ENCODE results near the gene BBS1.
"Not testable (repeated sequence)": the region's sequence is repeated elsewhere in the genome, so short reads cannot be mapped to it uniquely, and the experiment has no call there.

The BBS1 gene

DNA sequence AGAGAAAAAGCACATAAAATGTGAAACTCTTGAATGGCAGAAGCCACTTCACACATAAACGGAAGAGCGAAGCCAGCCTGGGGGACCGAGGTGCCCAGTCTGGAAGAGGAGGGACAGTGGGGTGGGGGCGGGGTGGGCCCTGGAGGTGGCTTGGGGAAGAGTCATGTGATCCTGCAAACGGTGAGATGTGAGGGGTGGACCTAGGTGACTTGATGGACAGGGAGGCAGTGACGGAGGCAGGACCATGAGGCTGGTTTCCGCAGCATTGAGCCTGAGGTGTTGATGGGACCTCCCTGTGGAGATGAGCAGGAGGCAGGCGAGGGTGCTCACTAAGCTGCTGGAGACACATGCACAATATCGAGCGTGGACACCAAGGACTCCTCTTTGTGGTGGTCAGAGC is 18.6 kb downstream of the BBS1 start:
- DNase-seq, result no peak

DNA sequence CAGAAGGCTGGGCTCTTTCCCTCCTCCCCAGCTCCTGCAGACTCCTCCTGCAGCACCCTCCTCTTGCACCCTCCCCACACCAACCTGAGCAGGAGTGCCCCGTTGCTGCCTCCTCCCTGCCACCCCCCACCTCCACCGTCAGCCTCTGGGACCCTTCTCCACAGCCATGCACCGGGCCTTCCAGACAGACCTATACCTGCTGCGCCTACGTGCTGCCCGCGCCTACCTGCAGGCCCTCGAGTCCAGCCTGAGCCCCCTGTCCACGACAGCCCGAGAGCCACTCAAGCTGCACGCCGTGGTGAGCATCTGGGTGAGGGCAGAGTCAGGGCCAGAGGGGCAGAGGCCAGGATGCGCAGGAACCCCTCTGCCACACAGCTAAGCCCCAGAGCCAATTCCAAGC is 19.2 kb downstream of the BBS1 start:
- DNase-seq, result no peak

DNA sequence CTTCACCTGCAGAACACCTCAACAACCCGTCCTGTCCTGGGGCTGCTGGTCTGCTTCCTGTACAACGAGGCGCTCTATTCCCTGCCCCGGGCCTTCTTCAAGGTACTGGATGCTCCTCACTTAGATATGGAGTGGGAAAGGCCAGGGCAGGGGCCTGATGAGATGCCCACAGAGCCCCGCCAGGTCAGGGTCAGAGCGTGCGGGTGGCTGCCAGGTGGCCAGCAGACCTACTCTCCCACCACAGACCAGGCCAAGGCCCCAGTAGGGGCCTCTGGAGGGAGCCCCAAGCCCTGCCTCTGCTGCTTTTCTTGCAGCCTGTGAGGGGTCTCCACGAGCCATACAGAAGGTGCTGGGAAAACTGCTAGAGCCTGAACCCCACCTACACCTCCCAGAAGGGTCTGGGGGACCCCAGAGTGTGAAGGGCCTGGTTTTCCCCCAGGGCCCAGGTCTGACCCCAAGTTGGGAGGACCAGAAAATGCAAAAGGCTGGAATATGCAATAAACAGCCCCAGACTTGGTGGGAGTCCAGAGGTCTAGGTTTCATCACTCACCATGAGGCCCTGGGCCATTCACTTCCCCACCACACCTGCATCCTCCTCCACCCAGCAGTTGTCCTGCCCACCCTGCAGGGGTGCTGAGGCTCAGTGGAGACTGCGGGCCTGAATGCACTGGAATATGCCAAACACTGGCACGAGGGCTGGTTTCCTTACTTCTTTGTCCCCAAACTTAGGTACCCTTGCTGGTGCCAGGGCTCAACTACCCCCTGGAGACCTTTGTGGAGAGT is 20.7 kb downstream of the BBS1 start:
- DNase-seq, result no peak

DNA sequence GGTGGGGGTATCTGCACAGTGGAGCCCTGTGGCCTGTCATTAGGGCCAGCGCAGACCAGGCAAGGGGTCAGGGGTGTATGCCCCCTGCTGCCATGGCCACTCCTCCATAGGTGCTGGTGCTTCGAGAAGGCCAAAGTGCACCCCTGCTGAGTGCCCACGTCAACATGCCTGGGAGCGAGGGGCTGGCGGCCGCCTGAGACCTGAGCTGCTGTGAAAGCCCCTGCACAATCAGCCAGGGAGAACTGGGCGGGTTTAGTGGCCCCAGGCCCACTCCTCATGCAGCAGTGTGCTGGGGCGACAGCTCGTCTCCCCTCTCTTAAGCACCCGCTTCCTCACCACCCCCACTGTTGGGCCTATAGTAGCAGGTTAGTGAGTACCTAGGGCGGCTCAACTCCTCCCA is 21.4 kb downstream of the BBS1 start:
- no peak for DNase-seq

DNA sequence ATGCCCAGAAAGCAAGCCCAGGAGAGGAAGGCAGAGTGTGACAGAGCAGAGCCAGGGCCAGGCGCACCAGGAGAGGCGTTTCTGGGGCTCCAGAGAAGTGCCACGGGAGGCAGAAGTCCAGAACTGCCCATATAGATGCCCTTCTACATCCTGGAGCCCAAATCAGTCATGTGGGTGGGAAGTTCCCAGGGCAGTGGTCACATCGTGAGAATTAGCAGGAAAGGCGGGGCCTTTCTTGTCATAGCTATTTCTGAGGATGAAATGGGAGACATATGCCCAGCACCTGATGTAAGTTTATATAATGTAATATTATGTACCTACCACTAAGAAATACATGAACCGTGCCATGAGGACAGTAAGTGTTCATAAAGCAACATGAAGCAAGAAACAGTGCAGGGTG is 22.3 kb downstream of the BBS1 start:
- no peak for DNase-seq

DNA sequence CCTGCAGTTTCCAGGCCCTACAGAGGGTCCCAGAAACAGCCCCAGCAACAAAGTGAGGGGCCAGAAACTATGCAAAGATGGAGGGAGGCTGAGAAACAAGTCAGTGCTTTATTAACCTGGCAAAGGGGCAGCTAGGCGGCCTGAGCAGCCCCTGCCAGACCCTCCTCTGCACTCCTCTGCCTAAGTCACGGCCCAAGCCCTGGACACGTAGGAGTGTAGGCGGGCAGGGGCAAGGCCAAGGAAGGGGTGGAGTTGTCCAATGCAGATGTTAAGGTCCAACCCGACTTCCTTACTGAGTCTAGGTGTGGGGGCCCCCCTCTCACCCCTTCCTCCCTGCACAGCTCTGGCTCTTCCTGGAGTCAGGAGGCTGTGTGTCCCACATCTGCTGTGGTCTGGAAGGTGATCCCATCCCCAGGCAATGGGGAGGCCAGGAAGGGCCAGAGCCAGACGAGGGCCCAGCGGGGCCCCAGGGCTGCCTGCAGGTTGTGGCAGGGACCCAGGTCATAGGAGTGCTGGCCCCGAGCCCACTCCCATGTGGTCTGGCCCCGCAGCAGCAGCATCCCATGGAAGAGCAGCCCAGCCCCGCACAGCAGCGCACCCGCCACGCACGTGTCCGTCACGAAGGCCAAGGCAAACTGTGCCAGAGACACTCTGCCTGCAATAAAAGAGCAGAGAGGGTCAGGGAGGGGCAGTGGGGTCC is 28.9 kb downstream of the BBS1 start:
- no peak for DNase-seq

DNA sequence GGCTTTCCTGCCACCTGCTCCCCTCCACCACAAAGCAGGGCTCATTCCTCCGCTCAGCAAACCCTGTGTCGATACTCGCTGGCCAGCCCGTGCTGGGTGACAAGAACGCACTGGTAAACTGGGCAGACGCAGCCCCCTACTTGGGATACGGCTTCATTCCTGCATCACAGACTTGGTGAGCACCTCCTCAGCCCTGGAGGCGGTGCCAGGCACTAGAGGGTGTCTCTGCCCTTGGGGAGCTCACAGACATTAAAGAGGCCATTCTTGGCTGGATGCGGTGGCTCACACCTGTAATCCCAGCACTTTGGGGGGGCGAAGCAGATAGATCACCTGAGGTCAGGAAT is 29.4 kb downstream of the BBS1 start:
- no peak for DNase-seq

DNA sequence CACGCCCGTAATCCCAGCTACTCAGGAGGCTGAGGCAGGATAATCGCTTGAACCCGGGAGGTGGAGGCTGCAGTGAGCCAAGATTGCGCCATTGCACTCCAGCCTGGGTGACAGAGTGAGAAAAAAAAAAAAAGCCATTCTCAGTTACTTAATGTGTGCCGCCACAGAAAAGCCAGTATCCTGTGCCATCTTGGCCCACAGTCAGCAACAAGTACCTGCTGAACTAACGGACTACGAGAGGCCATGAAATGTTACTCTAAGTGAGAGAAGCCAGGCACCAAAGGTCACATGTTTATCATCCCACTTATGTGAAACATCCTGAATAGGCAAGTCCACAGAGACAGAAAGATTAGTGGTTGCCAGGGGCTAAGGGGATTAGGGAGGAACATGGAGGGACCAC is 30.2 kb downstream of the BBS1 start:
- DNase-seq, result not testable (repeated sequence)

DNA sequence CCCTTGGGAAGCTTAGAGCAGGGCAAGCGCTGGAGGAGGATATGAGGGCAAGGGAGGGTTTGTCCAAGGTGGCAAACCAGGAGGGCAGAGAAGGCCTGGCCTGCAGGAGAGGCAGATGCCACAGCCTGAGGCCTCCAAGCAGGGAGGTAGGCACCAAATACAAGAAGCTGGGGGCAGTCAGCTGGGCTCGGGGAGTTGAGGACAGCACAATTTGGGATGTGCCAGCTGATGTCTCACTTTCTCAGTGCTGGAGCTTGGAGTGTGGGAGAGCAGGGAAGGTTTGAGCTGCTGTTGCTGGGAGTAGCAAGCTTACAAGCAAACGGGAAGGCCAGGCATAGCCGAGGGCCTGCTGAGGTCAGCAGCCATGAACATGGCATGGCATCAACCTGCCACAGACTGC is 31.5 kb downstream of the BBS1 start:
- DNase-seq, result no peak

DNA sequence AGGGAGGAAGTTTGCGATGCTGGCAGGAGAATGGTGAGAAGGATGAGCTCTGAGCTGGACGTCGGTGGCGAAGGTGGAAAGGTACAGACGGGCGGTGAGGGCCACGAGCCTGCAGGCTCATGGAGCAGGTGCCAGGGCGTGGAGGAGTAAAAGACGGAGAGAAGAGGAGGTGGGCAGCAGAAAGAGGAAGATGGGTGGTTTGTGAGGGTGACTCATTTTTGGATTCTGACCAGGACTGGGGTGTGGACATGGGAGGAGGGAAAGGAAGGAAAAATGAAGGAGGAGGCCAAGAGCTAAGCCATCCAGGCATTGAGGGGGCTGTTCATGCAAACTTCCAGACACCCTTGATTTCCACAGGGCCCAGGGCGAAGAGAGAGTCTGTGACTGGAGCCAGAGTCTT is 31.9 kb downstream of the BBS1 start:
- DNase-seq, result no peak

DNA sequence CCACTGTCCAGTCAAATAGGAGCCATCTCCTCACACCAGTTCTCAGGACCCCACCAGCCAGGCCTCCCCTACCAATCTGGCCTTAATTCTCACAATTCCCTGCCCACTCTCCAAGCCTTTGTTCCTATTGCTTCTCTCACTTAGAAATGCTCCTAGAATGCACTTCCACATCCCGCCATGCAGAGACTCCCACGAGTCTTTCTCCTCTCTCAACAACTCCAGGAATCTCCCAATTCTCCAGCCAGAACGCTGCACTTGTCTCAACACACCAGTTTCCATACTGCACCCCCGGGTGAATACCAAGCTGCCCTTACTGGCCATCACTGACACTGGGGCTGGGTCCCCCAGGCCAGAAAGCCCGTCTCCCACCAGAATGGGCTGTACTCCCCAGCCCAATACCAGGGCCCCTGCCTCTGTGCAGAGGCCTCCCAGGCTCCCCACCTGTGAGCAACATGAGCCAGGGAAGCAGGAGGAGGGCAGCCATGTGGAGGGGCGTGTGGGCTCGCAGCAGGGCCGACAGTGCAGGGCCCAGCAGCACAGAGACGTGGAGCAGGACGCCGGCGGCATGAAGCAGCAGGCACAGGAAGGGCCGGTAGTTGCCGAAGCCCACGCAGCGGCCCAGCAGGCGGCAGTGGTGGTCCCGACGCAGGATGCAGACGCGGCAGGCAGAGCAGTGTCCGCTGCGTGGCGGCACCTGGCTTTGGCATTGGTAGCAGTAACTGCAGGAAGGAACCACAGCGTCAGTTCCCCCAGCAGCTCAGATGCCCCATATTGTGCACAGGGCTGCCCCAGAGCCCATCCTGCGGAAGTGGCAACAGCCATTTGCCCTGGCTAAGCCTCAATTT is 33.0 kb downstream of the BBS1 start:
- DNase-seq, result peak; percentile 79 to 81

DNA sequence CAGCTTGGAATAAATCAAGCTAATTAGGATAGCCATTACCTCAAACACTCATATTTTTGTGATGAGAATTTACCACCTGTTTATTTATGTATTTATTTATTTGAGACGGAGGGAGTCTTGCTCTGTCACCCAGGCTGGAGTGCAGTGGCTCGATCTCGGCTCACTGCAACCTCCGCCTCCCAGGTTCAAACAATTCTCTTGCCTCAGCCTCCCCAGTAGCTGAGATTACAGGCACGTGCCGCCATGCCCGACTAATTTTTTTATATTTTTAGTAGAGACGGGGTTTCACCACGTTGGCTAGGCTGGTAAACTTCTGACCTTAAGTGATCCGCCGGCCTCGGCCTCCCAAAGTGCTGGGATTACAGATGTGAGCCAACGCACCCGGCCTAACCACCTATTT is 34.5 kb downstream of the BBS1 start:
- not testable (repeated sequence) for DNase-seq

DNA sequence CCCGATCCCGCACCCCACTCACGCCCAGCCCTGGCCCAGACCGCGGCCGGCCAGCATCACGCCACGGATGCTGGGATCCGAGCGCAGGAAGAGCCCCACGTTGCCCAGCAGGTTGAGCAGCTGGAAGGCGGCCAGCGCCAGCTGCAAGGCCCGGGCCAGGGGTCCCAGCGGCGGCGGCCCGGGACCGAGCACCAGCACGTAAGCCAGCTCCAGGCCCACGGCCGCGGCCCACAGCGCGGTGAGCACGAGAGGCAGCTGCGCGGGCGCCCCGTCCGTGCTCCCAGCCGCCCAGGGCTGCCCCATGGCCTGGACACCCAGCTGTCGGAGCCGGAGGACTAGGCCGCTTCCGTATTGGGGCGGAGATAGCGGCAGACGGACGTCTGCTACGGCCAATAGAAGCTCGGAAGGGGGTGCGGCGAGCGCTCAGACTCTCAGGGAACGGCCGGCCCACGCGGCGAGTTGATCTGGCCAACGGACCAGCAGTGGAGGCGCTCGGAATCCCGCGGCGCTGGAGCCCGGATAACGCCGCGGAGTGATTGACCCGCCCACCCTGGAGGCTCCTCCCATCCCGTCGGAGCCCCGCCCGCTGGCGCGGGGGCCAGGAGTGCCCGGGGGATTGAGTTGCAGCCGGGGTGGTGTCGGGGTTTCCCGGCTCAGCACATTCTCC is 35.4 kb downstream of the BBS1 start, which contains the start of gene ZDHHC24:
TSS of gene ZDHHC24 (minus strand) at position 348 of the 667 bp plus-strand sequence. CDS start at position 303, 45 bp downstream.
- DNase-seq, result peak; percentile 91

DNA sequence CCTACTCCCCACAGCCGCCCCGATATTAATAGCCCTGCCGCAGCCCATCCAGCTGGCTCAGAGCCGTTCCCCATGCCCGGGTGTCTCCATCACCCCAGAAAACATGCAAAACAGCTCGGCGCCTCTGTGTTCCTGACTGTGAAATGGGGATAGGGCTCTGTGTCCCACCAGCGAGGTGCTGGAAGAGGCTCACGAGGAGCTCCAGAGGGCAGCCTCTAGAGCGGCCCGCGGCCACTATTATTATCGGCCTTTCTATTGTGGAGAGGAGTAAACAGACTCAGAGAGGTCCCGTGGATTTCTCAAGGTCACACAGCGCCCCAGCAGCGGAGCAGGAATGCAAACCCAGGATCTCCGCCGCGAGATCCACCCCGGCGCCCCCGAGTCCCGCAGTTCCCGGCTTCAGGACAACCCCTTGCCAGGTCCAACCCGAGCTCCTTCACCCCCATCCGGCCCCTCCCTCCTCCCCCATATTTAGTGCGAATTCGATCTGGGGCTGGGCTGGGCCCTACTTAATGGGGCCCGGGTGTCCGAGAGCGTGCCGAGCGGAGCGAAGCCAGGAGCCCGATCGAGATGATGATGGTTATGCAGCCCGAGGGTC is 36.0 kb downstream of the BBS1 start, which contains the start of gene ACTN3:
TSS of gene ACTN3 (plus strand) at position 536 of the 598 bp plus-strand sequence. CDS start at position 571, 35 bp downstream.
- peak in 1 of 2 donors; percentile 13 for DNase-seq

DNA sequence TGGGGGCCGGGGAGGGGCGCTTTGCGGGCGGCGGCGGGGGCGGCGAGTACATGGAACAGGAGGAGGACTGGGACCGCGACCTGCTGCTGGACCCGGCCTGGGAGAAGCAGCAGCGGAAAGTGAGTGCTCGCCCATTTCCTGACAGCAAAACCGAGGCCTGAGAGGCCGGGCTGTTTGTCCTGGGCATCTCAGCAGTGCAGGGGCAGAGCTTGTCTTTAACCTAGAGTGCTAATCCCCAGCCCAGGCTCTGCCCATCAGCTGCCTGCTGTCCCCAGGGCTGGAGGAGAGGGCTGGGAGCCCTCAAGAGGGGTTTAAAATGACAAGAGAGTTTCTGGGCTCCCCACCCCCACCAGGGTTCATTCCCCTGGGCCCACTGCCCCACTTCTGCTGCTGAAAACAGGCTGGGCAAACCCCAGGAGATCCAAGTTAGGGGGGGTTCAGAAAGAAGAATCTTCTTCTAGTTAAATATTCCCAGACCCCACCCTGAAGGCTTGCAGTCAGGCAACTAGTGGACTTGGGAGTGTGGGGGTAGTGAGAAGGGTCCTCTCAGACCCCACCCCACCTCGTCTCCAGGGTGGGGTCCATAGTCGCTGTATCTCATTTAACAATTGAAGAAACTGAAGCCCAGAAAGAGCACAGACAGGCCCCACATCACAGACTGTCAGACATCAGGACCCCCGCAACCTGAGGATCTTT is 36.7 kb downstream of the BBS1 start:
- no peak for DNase-seq

DNA sequence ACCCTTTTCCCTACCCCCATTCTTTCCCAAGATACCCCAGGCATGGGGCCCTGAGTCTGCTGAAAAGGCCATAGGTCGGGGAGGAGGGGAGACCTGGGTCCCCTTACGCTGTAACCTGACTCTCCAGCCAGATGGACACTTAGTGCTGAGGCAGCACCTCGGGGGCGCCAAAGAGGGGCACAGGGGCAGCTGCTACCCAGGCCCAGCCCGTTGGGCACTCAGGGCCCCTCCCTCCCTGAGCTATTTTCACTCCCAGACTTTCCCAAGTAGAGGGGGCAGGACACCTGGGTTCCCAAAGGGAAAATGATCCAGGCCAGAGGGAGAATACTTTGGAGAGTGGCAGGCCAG is 37.2 kb downstream of the BBS1 start:
- DNase-seq, result no peak

DNA sequence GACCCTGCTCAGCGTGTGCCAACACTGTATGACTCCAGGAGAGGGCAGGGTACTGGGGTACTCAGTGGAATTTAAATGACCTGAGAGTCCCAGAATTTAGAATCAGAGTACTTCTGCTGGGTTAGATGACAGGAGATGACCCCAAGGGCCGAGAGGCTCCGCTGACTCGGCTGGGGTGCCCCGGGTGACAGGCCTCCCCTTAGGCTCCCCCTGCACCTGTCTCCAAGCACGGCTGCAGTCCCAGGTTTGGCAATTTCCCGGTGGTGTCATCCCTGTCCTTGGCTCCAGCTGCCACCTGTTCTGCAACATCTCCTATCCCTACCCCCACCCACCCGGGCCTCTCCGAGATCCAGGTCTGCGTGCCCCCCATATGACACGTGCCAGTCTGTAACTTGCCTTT is 37.6 kb downstream of the BBS1 start:
- DNase-seq, result no peak

DNA sequence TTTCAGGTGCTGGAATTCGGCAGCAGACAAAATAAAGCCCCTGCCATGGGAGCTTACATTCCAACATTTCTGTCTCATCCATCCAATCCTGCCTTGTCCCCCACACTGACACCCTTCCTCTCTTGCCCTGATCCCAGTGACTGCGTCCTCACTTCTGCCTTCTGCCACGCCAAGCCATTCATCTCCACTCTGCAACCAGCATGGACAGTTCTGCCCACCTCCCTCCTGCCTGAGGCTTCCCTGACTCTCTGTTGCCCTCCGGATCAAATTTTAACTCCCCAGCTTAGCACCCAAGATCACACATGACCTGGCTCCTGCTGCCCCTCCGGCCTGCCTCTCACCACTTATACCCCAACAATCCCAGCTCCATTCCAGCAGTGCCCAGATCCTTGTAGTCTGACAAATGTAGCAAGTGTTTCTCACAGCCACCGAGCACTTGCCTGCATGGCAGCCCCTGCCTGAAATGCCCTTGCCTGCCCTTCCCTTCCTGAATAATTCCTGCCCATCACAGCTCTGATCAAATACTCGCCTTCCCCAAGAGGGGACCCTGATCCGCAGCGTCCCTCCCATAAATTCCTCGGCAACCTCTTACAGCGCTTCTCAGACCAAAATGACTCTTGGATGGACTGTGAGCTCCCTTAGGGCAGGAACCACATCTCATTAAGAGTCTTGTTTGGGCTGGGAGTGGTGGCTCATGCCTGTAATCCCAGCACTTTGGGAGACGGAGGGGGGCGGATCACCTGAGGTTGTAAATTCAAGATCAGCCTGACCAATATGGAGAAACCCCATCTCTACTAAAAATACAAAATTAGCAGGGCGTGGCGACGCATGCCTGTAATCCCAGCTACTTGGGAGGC is 38.6 kb downstream of the BBS1 start:
- no peak for DNase-seq

DNA sequence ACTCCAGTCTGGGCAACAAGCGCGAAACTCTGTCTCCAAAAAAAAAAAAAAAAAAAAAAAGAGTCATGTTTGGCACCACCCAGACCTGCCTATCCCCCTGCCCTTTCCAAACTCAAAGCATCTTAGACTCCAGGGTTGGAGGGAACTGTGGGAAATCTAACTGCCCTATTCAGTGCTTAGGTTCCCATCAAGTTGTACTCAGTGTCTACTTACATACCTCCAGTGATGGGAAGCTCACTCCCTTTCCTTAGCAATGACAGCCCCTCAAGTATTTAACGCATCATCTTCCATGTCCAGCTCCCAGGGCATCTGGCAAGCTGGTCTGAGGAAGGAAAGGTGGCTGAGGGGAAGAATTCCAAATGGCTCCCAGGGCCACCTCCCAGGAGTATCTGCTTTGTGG is 39.3 kb downstream of the BBS1 start:
- DNase-seq, result no peak

DNA sequence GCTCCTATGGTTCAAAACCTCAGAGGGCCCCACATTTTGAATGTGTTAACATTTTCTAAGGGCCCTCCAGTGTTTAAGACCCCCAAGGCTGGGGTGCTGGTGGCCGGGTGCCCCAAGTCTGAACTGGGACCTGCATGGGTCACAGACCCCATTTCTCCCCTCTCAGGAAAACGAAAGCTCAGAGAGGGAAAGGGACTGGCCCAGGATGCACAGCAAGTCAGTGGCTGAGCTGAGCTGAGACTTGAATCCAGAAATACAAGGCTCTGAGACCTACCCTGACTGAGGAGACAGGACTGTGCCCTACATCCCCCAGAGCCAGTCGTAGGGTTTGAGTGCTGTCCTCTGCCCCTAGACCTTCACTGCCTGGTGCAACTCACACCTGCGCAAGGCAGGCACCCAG is 40.5 kb downstream of the BBS1 start:
- no peak for DNase-seq

DNA sequence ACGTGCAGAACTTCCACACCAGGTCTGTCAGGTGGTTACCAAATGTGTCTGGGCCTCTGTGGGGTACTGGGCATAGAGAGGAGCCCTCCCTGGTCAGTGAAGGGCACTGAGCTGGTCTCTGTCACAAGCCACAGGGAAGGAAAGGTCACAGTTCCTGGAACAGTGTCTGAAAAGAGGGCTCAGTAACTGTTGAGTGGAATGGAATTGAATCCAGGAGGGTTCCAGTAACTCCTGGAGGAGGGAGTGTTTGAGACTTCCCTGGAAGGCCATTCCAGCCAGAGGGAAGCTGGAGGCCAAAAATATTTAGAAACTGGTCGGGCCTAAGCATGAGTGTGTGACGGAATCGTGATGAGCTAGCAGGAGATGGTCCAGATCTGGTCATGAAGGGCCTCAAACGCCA is 44.2 kb downstream of the BBS1 start:
- DNase-seq, result no peak

All from CD4-positive, alpha-beta T cell treated with Interleukin-1 beta for 1 hour (primary cell).